GM04503 (cell line): ENCODE data around the gene BMAL1.

ENCODE experiments used
- DNase-seq: peaks from one replicate; pipeline ENCODE4 v3.0.0-alpha.2; 2012; ENCODE audit warnings: low read depth

Gene BMAL1

GRCh38 chr11:13343931-13344717, 66.5 kb downstream of the BMAL1 start:
- DNase-seq: no peak

- no peak for DNase-seq
Observed at GRCh38 chr11:13344818-13345217, 67.2 kb downstream of the BMAL1 start.

- no peak for DNase-seq
Observed at GRCh38 chr11:13346470-13346869, 68.9 kb downstream of the BMAL1 start.

- DNase-seq: no peak
Observed at GRCh38 chr11:13347901-13348300, 70.3 kb downstream of the BMAL1 start.

- no peak for DNase-seq
Observed at GRCh38 chr11:13348305-13348704, 70.7 kb downstream of the BMAL1 start.

GRCh38 chr11:13349046-13349445, 71.5 kb downstream of the BMAL1 start:
- DNase-seq: no peak

- no peak for DNase-seq
Observed at GRCh38 chr11:13349581-13349980, 72.0 kb downstream of the BMAL1 start.

GRCh38 chr11:13352711-13353110, 75.1 kb downstream of the BMAL1 start:
- DNase-seq: no peak

- DNase-seq: no peak
Observed at GRCh38 chr11:13354335-13354734, 76.7 kb downstream of the BMAL1 start.

- DNase-seq: no peak
Observed at GRCh38 chr11:13355191-13355590, 77.6 kb downstream of the BMAL1 start.

- no peak for DNase-seq
Observed at GRCh38 chr11:13357232-13357631, 79.6 kb downstream of the BMAL1 start.

GRCh38 chr11:13358596-13359270, 81.1 kb downstream of the BMAL1 start:
- DNase-seq: no peak

- DNase-seq: no peak
Observed at GRCh38 chr11:13362596-13363109, 85.1 kb downstream of the BMAL1 start.

- DNase-seq: no peak
Observed at GRCh38 chr11:13364388-13364787, 86.8 kb downstream of the BMAL1 start.

GRCh38 chr11:13366266-13367026, 88.9 kb downstream of the BMAL1 start:
- no peak for DNase-seq

GRCh38 chr11:13367115-13367514, 89.5 kb downstream of the BMAL1 start:
- no peak for DNase-seq

GRCh38 chr11:13368041-13368446, 90.5 kb downstream of the BMAL1 start:
- DNase-seq: peak; percentile 16

- no peak for DNase-seq
Observed at GRCh38 chr11:13373216-13373615, 95.6 kb downstream of the BMAL1 start.

GRCh38 chr11:13375798-13376197, 98.2 kb downstream of the BMAL1 start:
- DNase-seq: no peak

GRCh38 chr11:13376402-13376801, 98.8 kb downstream of the BMAL1 start:
- DNase-seq: no peak

GRCh38 chr11:13376838-13377237, 99.2 kb downstream of the BMAL1 start:
- DNase-seq: no peak

- DNase-seq: no peak
Observed at GRCh38 chr11:13378316-13378715, 100.7 kb downstream of the BMAL1 start.

- no peak for DNase-seq
Observed at GRCh38 chr11:13380731-13381130, 103.1 kb downstream of the BMAL1 start.
